A549 (cell line): Measurements from ENCODE around the gene BGN. TPM values are rescaled to one million over a fixed set of nuclear protein-coding genes. Genes with fewer than 3 reads are reported as not detected.

ENCODE experiments used
- ATAC-seq, 2 experiments: fragments of 200-7000 bp in 1 of 2; fragments of >200 bp in 1 of 2; cut with Nextera tagmentation in 1 of 2; cut with Tn5 transposase in 1 of 2; 3 replicates each; pipeline versions ENCODE4 v1.8.0 to v1.9.1; 2018 to 2020; ENCODE audit warnings: mild to moderate bottlenecking in 1 of 2, moderate library complexity in 1 of 2
- CTCF ChIA-PET: fragments of 300-600 bp; sonication (Branson Sonifier 250); formaldehyde crosslinking; extraction: SDS; loops from one replicate; lab custom pipeline; 2021; ENCODE audit warnings: antibody characterized with exemption, inconsistent platforms; lab: Yijun Ruan, JAX
- POLR2A ChIA-PET: fragments of 350-600 bp; formaldehyde crosslinking; extraction: SDS; loops from one replicate; lab custom pipeline; 2021; ENCODE audit warnings: antibody characterized with exemption, inconsistent platforms; lab: Yijun Ruan, JAX
- DNase-seq, 2 experiments: peaks; one replicate each; pipeline versions ENCODE4 v3.0.0 to v3.0.0-alpha.2; 2011 to 2016; ENCODE audit warnings: low read depth in 1 of 2, low spot score in 1 of 2
- FAIRE-seq: peaks from 2 replicates; lab custom pipeline; 2011; peaks lifted over from hg19 to GRCh38; lab: Jason Lieb, UNC
- H3K27ac ChIP-seq, 2 experiments: fragments of >200 bp; sonication (Bioruptor Twin); formaldehyde crosslinking; 3 replicates each; pipeline ENCODE4 v1.5.1; 2016 to 2017
- H3K4me1 ChIP-seq: fragments of >200 bp; sonication (Bioruptor Twin); formaldehyde crosslinking; 3 replicates; pipeline ENCODE4 v1.6.1; 2016
- H3K4me2 ChIP-seq: fragments of >200 bp; sonication (Bioruptor Twin); formaldehyde crosslinking; 3 replicates; pipeline ENCODE4 v1.6.1; 2016
- H3K4me3 ChIP-seq: fragments of >200 bp; sonication (Bioruptor Twin); formaldehyde crosslinking; 3 replicates; pipeline ENCODE4 v1.5.1; 2016
- H3K9me3 ChIP-seq: fragments of >200 bp; sonication (Bioruptor Twin); formaldehyde crosslinking; 3 replicates; pipeline ENCODE4 v1.6.1; 2016
- CBX2 ChIP-seq: fragments of 200-600 bp; sonication (generic); IDR thresholded peaks from 2 replicates; pipeline ENCODE4 v1.6.1; 2016; ENCODE audit warnings: low read depth, mild to moderate bottlenecking, borderline replicate concordance
- CHD2 ChIP-seq: fragments of 150-350 bp; IDR thresholded peaks from 2 replicates; pipeline ENCODE4 v1.6.1; 2014; ENCODE audit warnings: low read length; ENCODE audit not compliant: partially characterized antibody
- CHD4 ChIP-seq: fragments of 200-600 bp; sonication (generic); IDR thresholded peaks from 2 replicates; pipeline ENCODE4 v1.6.1; 2016; ENCODE audit warnings: antibody characterized with exemption, mild to moderate bottlenecking, borderline replicate concordance
- CTCF ChIP-seq: fragments of >200 bp; sonication (Bioruptor Twin); formaldehyde crosslinking; IDR thresholded peaks from 3 replicates; pipeline ENCODE4 v1.5.1; 2016
- MAZ ChIP-seq: fragments of 150-350 bp; IDR thresholded peaks from 2 replicates; pipeline ENCODE4 v1.6.1; 2014; ENCODE audit warnings: antibody characterized with exemption, low read depth, low read length, borderline replicate concordance
- MYC ChIP-seq: IDR thresholded peaks from 2 replicates; pipeline ENCODE4 v1.6.1; 2012; ENCODE audit warnings: mild to moderate bottlenecking, inconsistent platforms, low read length, improper control_type of control experiment, borderline replicate concordance
- REST ChIP-seq: fragments of 200-600 bp; sonication (generic); IDR thresholded peaks from 2 replicates; pipeline ENCODE4 v1.6.1; 2016; ENCODE audit warnings: antibody characterized with exemption, mild to moderate bottlenecking, moderate library complexity
- TP53 ChIP-seq: fragments of 250-450 bp; sonication (Bioruptor Pico); IDR thresholded peaks from 2 replicates; pipeline ENCODE4 v1.5.0; 2021; ENCODE audit warnings: mild to moderate bottlenecking, moderate library complexity
- WGBS: methylation state at CpG from one replicate; pipeline ENCODE4 v1.1.6; 2017; ENCODE audit errors: missing lambda C conversion rate; 5-methylcytosine and 5-hydroxymethylcytosine counted together
- polyA plus RNA-seq, 4 experiments: library from polyadenylated mRNA; depleted of rRNA in 3 of 4; stranded (reverse); fragments of >200 nt; fragmentation: RNase III in 1 of 4; extraction: RNeasy Plus Mini Kit Qiagen cat#74134 plus additional on column Dnase treatment in 1 of 4; gene quantifications; 2 replicates in 3 of 4; 3 replicates in 1 of 4; pipeline ENCODE4 v1.2.3, GENCODE V29; 2011 to 2017
- TF ChIP-seq, protein P1 (sequence below): IDR thresholded peaks from 2 replicates; pipeline ENCODE4 v1.6.1; 2012
- TF ChIP-seq, protein P2 (sequence below): IDR thresholded peaks from 2 replicates; pipeline ENCODE4 v1.6.1; 2012
- TF ChIP-seq, protein P3 (sequence below): fragments of 250-450 bp; sonication (Bioruptor Pico); IDR thresholded peaks from 2 replicates; pipeline ENCODE4 v1.5.0; 2020; ENCODE audit warnings: low read depth, mild to moderate bottlenecking, moderate library complexity

BGN gene
- polyA plus RNA-seq, 2 of the 4 experiments (the other 2 are of a cell fraction) = 0.04 TPM; not detected in 1

DNA sequence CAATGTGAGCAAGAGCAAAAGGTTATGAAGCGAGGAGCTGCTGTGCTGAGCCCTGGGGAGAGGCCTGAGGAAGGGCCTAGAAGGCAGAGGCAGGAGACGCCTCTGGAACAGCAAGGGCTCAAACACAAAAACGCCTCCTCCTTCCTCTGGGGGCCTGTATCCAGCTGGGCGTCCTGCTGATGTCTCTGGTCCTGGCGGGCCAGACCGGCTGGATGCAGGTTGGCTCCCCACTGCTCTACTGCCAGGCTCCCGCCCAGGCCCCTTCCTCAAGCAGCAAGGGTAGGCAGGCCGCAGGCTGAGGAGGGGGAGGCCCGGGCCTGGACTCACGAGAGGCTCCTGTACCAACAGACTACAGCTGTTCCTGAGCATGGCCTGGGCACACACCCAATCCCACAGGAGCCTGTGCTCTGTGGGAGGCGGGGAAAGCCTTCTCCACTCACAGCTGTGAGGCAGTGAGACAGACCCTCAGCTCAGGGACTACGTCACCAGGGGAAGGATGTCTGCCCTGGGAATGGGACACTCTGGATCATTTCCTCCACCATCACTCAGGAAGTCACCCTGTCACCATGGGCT is 26.7 kb upstream of the BGN start:
- 86% methylated on average over 8 of the region's 12 CpGs for WGBS
- FAIRE-seq = peak; percentile 36

GRCh38 chrX:153469811-153470410 is 24.9 kb upstream of the BGN start:
- DNase-seq (peak in 1 of 2 experiments; percentile 47), FAIRE-seq (no peak), ATAC-seq (peak; percentile 72 to 76)
- Histone ChIP-seq H3K4me3 (peak overlapping the region; percentile 75), H3K27ac (peak overlapping the region; percentile 64 to 90), H3K4me2 (peak overlapping the region; percentile 97), H3K9me3 (no peaks in the 10 kb centered on the region), H3K4me1 (peaks cover 3% of the 10 kb centered on the region; the same call in 1 of the 3 replicates)
- CTCF ChIA-PET = interaction anchor here (0.6 to 11.1 kb wide), 31 partner anchors 8 to 1286 kb away, joined by 3 to 130 read pairs (median 5); no protein-coding TSS in a partner anchor
- POLR2A ChIA-PET = interaction anchor here (1.1 kb wide), 1 partner anchor 9 kb away, joined by 5 read pairs; no protein-coding TSS in a partner anchor
- TF ChIP-seq CBX2 (no peak), CHD2 (no peak), REST (peak; percentile 47; the same call in 1 of the 2 replicates), CTCF (no peak), MYC (peak; percentile 63)
- TF ChIP-seq, protein P1, sequence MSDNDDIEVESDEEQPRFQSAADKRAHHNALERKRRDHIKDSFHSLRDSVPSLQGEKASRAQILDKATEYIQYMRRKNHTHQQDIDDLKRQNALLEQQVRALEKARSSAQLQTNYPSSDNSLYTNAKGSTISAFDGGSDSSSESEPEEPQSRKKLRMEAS = peak; percentile 61
- 0% methylated on average over 5 of the region's 32 CpGs for WGBS

More for the DNA sequence above, 26.7 kb upstream of the BGN start:
- no peak for DNase-seq
- POLR2A ChIA-PET = no interaction called here
- CTCF ChIA-PET = interaction anchor here (1.6 to 11.1 kb wide), 2 partner anchors 7 to 40 kb away, joined by 6 to 130 read pairs; no protein-coding TSS in a partner anchor
- Histone ChIP-seq H3K4me1 (peaks cover 3% of the 10 kb centered on the region; the same call in 1 of the 3 replicates), H3K4me3 (no peak overlapping the region), H3K9me3 (no peaks in the 10 kb centered on the region)
- ATAC-seq = no peak
- TF ChIP-seq, protein P2, sequence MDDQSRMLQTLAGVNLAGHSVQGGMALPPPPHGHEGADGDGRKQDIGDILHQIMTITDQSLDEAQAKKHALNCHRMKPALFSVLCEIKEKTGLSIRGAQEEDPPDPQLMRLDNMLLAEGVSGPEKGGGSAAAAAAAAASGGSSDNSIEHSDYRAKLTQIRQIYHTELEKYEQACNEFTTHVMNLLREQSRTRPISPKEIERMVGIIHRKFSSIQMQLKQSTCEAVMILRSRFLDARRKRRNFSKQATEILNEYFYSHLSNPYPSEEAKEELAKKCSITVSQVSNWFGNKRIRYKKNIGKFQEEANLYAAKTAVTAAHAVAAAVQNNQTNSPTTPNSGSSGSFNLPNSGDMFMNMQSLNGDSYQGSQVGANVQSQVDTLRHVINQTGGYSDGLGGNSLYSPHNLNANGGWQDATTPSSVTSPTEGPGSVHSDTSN = no peak
- TF ChIP-seq MAZ = no peak
- TF ChIP-seq TP53 = no peak
- no peak for TF ChIP-seq CHD4
- TF ChIP-seq, protein P3, sequence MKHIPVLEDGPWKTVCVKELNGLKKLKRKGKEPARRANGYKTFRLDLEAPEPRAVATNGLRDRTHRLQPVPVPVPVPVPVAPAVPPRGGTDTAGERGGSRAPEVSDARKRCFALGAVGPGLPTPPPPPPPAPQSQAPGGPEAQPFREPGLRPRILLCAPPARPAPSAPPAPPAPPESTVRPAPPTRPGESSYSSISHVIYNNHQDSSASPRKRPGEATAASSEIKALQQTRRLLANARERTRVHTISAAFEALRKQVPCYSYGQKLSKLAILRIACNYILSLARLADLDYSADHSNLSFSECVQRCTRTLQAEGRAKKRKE (CRISPR knock-in tag) = no peak
- TF ChIP-seq, all 56 proteins: peak for 0
- Histone ChIP-seq H3K27ac (no peak overlapping the region), H3K4me2 (no peak overlapping the region)
